Placental epithelial cell (primary cell): ENCODE results near the gene SZRD1. TPM values are rescaled to one million over a fixed set of nuclear protein-coding genes. Genes with fewer than 3 reads are reported as not detected.

Experiments used
- total RNA-seq: library from RNA; depleted of rRNA; stranded (reverse); fragments of >200 nt; gene quantifications from 2 replicates; pipeline ENCODE4 v1.2.3, GENCODE V29; 2012

SZRD1 gene, protein sequence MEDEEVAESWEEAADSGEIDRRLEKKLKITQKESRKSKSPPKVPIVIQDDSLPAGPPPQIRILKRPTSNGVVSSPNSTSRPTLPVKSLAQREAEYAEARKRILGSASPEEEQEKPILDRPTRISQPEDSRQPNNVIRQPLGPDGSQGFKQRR
- 47.1 and 80.9 TPM in 2 replicates for total RNA-seq

DNA sequence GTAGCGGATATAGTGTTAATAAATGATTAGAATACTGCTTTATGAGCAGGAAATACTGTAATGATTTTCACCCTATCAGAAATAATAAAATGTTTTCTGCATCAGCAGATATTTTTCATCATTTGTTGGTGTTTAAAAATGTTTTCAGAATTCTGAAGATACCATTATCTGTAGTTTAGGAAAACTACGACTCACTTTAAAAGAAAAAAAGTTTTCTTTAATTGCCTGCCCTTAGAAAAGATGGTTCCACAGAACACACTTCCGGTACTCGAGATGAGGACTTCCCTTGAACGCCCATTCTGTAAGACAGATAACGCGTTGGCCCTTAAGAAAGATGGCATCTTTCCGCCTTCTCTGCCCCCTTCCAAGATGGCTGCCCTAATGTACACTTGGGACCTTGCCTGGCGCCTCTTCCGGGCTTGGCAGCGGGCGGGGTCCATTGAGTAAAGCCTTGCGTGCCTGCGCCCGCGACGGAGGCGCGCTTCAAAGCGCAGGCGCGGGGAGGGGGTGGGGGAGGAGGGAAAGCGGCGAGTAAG, at the start of gene SZRD1:
TSS of gene SZRD1 (plus strand) at position 521 of the 536 bp plus-strand sequence. CDS start 16 bp downstream, outside the sequence.

DNA sequence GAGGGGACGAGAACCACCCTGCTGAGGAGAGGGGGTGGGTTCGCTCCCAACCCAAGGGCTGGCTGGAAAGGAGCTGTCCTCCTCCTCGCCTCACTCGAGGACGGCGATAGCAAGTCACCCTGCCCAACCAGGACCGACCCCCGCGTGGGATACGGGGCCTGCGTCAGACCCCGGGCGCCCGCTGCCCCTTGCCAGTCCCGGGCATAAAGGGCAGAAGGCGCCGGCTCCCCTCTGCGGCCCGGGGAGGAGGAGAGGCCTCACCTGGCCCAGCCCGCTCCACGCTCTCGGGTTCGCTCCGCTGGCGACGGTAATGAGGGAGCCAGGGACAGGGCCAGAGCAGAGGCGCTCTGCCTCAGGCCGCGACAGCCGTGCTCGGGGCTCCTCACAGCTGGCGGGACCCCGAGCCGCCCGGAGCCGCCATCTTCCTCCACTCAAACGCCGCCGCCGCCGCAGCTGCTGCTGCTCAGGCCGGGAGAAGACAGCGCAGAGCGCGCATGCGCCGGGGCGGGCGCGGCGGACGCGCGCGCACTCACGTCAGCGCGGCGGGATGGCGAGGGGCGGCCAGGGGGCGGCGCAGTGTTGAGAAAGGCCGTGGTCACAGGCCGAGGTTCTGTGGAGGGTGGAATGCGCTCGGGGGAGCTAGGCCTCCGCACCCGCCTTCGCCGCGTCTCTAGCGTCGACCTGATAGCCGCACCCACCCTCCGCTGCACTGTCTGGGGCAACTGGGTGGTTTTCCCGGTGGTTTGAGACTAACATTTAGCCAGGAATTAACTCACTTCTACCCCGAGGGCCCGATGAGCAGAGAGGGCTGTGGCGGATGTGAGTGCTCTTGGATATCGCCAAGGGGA, 14.8 kb upstream of the SZRD1 start, which contains the start of gene FBXO42:
TSS of gene FBXO42 (minus strand) at position 487 of the 848 bp plus-strand sequence. CDS start 37,062 bp downstream, outside the sequence.

DNA sequence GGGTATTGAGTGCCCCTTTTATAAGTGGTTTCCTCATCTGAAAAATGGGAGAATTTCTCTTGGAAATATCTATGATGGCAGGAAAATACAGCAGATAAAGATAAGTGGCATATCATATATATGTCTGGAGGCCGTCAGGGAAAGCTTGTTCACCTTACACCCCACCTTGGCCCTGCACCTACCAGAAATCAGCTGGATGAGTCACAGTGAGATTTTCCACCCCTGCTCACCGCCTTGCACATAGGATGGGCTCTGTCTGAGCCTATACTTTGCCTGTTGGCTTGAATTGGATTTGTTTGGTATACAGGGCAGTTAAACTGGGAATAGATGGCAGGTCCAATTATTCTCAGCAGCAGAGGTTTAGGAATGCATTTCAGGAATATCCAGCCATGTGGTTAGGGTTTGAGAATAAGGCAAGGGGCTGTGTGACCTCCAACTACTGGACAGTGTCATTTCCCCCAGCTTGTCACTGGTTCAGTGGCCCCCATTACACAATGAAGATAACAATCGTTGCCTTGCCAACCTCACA, 70.0 kb downstream of the SZRD1 start, which contains the start of gene SPATA21:
TSS of gene SPATA21 (minus strand) at position 479 of the 529 bp plus-strand sequence. CDS start 6,053 bp downstream, outside the sequence.

DNA sequence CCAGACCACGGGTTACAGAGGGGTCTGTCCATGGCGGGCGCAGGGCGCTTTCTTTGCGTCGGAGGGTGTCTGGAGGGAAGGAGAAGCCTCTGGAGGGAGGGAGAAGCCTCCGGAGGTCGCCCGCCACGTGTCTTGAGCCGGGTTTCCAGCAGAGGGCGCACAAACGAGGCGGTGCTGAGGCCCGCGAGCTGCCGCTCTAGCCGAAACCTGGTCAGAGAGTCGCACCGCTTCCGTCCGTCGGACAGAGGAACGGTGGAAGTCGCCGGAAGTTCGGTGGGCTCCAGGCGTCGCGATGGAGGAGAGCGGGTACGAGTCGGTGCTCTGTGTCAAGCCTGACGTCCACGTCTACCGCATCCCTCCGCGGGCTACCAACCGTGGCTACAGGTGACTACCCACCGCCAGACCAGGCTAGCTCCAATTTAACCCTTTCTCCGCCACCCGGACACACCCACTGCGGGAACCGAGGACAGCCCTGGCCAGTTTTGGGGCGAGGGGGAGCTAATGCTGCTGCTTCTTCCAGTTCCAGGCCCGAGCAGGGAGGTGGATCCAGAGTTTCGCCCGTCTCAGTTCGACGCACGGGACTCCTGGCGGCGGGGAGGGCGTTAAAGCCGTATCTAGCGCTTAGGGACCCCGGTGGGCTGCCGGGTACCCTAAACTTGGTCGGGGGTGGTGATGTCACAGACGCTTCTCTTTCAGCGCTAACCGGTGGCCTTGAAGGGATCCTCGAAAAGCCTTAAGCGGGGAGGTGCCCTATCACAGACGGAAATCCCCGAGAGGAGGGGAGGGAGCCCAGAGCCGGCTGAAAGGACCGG, 73.6 kb downstream of the SZRD1 start, which contains the start of gene NECAP2:
TSS of gene NECAP2 (plus strand) at position 255 of the 812 bp plus-strand sequence. CDS start at position 293, 38 bp downstream.

Other genes with a start within 250 kb of the SZRD1 start
- gene EPHA2, start 211.2 kb upstream of the SZRD1 start, total RNA-seq, result 2.7 and 28.6 TPM in 2 replicates
- 20.4 and 29.4 TPM in 2 replicates for gene ARHGEF19, start 154.6 kb upstream of the SZRD1 start, total RNA-seq
- 7.9 and 13.8 TPM in 2 replicates for gene CPLANE2, start 130.1 kb upstream of the SZRD1 start, total RNA-seq
- gene FBXO42, start 14.8 kb upstream of the SZRD1 start, total RNA-seq, result 19.2 and 21.4 TPM in 2 replicates
- gene SPATA21, start 70.2 kb downstream of the SZRD1 start, total RNA-seq, result not detected in 2 replicates
- 47.9 and 67.9 TPM in 2 replicates for gene NECAP2, start 73.5 kb downstream of the SZRD1 start, total RNA-seq
- under 0.01 TPM in 2 replicates for gene RNU1-1, start 147.0 kb downstream of the SZRD1 start, total RNA-seq
- 32.2 and 41.8 TPM in 2 replicates for gene NBPF1, start 246.3 kb downstream of the SZRD1 start, total RNA-seq